Measurements from ENCODE around the gene SP100.
A peak's percentile ranks its signal among the peaks of the same experiment; 100 is the strongest.
"Not testable (repeated sequence)": the region's sequence is repeated elsewhere in the genome, so short reads cannot be mapped to it uniquely, and the experiment has no call there.

SP100 gene

DNA sequence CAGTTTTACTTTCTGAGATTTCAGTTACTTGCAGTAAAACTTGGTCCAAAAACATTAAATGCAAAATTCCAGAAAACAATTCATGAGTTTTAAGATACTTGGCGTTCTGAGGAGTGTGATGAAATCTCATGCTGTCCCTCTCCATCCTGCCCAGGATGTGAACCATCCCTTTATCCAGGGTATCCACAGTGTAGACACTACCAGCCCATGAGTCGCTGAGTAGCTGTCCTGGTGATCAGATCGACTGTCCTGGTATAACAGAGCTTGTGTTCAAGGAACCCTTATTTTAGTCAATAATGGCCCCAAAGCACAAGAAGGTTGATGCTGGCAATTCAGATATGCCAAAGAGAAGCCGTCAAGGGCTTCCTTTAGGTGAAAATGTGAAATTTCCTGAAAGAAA, 3.2 kb downstream of the SP100 start:
- no peak for DNase-seq (ENCODE audit: low read depth)

DNA sequence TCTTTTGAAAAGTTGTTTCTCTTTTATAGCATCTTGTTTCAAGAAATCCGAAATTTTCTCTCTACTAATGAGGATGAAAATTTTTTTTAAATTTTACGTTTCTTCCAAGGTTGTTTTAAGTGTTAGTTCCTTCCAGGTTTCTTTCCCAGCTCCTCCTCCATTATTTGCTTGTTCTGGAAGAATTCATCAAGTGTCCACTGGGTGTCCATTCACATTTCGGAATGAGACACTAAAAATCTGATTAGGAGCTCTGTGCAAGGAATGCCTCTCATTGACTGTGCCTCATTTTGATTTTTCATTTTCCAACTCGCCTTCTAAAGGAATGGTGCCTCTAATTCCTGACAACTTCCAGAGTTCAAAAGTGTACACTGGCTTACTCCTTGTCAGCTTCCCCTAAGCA, 6.1 kb downstream of the SP100 start:
- DNase-seq (ENCODE audit: low read depth) = no peak

DNA sequence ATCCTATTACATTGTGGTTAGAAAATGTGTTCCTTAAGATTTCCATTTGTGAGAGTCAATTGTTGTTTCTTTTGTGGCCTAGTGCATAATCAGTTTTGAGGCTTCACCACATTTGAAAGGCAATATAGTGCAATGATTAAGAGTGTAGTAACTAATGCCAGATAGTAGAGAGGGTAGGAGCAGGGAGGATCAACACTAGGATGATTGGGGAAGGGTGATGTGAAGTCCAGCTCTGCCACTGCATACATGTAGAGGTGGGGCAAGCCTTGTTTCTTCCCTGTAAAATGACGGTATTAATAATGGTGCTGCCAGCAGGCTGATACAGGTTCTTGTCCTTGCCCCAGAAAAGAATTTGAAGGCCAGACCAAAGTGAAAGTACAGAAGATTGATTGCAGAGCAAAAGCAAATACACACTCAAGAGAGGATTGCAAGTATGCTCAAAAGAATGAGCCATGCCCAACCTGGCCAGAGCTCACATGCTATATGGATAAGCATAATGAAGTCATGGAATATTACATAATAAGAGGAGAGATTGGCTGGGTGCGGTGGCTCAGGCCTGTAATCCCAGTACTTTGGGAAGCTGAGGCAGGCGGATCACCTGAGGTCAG, 8.0 kb downstream of the SP100 start:
- DNase-seq (ENCODE audit: low read depth) = no peak

- no peak for DNase-seq (ENCODE audit: low read depth)
Observed at GRCh38 chr2:230425377-230425776, 9.4 kb downstream of the SP100 start.

- no peak for DNase-seq (ENCODE audit: low read depth)
Observed at GRCh38 chr2:230429513-230429912, 13.5 kb downstream of the SP100 start.

- DNase-seq (ENCODE audit: low read depth) = no peak
Observed at GRCh38 chr2:230430957-230431910, 15.2 kb downstream of the SP100 start.

DNA sequence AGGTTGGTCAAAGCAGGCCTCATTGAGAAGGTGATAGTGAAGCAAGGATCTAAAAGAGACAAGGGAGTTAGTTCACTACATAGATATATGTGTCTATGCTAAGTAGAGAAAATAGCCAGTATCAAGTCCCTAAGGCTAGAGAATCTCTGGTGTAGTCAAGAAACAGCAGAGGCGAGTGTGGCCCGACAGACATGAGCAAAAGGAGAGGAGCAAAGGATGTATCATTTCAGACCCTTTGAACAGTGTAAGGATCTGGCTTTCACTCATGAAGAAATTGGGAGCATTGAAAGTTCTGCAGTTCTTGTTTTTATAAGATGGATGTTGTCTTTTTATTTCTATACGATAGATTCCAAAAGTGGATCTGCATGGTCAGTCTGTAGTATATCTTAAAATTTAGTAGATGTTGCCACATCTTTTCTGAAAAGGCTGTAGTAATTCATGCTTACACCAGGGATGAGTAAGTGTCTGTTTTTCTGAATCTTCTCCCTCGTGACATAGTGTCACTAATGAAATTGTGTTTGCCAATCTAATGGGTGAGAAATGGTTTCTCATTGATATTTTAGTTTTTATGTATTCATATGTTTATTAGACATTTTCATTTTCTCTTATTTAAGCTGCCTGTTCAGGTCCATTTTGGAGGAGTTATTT, 18.8 kb downstream of the SP100 start:
- DNase-seq (ENCODE audit: low read depth) = no peak

GRCh38 chr2:230435431-230435830, 19.4 kb downstream of the SP100 start:
- no peak for DNase-seq (ENCODE audit: low read depth)

DNA sequence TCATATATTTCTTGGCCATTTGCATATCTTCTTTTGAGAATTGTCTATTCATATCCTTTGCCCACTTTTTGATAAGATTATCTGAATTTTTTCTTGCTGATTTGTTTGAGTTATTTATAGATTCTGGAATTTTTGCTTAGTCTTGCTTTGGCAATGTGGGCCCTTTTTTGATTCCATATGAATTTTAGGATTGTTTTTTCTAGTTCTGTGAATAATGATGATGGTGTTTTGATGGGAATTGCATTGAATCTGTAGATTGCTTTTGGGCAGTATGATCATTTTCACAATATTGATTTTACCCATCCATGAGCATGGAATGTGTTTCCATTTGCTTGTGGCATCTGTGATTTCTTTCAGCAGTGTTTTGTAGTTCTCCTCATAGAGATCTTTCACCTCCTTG, 23.1 kb downstream of the SP100 start:
- not testable (repeated sequence) for DNase-seq (ENCODE audit: low read depth)

DNA sequence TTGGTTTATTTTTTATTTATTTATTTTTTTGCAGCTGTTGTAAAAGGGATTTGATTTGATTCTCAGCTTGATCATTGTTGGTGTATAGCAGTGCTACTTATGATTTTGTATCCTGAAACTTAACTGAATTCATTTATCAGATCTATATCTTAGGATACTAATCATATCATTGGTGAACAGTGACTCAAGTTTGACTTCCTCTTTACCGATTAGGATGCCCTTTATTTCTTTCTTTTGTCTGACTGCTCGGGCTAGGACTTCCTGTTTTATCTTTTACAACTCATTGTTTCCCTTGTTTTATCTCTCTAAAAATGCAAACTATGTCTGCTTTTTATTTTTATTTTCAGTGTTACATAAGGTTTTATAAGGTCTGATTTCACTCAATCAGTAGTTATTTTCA, 23.6 kb downstream of the SP100 start:
- no peak for DNase-seq (ENCODE audit: low read depth)

DNA sequence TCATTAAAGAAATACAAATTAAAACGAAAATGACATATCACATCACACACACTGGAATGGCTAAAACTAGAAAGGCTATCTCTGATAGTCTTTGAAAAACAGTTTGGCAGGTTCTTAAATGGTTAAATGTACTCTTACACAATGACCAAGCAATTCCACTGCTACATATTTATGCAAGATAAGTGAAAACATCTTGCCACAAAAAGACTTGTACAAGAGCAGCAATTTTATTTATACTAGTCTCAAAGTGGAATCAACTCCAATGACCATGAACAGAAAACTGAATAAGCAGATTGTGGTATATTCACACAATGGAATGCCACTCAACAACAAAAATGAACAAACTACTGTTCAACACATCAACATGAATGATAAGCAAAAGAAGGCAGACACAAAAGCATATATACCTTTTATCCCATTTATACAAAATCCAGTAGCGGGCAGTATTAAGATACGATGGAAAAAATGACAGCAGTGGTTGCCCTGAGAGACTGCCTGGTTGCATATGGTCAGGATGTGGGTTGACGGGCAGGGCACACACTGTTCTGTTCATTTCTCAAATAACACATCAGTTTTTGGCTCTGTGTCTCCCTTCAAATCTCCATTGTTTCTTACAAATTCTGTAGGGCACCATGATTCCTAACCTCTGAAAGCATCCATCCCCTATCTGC, 25.4 kb downstream of the SP100 start:
- peak; percentile 39 for DNase-seq (ENCODE audit: low read depth)

- DNase-seq (ENCODE audit: low read depth) = no peak
Observed at GRCh38 chr2:230443541-230443940, 27.5 kb downstream of the SP100 start.

DNA sequence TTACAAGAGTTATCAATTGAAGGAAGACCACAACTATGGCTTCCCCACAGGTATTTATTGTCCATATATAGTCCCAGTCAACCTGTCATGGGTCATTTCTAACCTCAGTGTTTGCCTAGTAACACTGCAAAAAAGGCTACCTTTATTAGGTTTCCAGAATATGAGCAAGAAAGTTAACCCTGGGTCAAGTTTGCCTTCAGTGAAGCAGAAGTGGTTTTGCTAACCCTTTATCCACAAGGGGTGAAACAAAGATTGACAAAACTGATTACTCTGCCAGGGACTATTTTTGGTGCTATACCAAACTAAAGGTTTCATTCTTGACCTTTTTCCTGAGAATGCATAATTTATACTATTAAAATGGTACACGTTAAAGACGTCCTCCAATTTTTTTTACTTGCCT, 28.8 kb downstream of the SP100 start:
- no peak for DNase-seq (ENCODE audit: low read depth)

DNA sequence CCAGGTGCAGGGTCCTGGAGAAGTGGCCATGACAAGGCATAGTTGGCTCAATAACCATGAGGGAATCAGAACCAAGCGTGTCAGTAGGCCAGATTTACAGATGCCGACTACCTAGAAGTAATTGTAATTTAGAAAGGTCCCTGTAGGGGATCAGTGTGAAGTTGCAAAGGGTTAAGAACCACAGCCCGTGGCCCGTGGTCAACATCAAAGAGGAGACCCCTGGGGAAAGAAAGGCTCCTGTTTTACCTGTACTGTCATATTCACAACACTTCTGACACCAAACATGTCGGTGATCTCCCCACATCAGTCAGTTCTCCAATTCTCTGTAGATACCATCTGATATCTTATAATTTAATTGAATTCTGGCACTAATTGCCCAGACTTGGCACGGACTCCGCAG, 31.0 kb downstream of the SP100 start:
- DNase-seq (ENCODE audit: low read depth) = no peak

DNA sequence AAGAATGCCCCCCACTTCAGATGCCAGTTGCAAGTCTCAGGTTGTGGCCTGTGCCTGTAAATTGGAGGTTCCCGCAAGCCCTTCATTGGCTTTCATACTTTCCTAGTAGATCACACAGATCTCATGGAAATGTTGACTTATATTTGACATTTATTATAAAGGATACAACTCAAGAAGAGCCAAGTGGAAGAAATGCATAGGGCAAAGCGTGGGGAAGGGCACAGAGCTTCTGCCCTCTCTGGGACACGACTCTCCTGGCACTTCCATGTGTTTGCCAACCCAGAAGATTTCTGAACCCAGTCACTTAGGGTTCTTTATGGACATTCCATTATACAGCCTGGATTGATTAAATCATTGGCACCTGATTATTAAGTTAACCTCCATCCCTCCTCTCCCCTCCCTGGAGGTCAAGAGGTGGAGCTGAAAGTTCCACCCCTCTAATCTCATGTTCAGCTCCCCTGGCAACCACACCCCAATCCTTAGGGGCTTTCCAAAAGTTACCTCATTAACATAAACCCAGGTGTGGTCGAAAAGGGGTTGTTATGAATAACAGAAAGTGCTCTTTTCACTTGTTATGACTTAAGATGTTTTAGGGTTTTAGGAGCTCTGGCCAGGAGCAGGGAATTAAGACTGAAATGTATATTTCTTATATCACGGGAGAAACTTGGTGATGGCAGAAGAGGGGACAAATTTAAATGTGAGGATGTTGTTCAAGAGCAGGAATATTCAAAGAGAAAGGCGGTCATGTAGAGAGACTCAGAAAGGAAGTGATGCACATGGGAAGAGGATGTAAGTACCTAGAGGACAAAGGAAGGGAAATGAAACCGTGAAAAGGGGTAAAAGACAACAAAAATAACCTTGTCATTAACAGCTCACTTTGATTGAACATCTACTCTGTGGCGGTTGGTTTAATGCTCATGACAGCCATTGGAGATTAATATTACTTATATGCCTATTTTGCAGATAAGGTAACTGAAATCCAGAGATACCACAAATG, 31.8 kb downstream of the SP100 start:
- no peak for DNase-seq (ENCODE audit: low read depth)

GRCh38 chr2:230449901-230450467, 34.0 kb downstream of the SP100 start:
- DNase-seq (ENCODE audit: low read depth) = no peak

- no peak for DNase-seq (ENCODE audit: low read depth)
Observed at GRCh38 chr2:230453006-230453405, 37.0 kb downstream of the SP100 start.

DNA sequence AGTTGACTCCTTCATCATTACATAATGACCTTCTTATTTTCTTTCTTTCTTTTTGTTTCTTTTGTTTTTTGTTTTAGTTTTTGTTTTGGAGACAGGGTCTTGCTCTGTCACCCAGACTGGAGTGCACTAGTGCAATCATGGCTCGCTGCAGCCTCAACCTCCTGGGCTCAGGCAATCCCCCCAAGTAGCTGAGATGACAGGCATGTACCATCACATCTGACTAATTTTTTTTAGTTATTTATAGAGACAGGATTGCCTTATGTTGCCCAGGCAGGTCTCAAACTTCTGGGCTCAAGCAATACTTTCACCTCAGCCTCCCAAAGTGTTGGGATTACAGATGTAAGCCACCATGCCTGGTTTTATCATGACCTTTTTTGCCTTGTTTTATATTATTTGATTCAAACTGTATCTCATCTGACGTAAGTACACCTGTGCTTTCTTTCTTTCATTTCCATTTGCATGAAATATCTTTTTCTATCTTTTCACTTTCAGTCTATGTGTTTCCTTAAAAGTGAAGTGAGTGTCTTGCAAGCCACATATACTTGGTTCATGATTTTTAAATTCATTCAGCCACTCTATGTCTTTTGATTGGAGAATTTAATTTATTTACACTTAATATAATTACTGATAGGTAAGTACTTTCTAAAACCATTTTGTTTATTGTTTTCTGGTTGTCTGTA, 39.1 kb downstream of the SP100 start:
- no peak for DNase-seq (ENCODE audit: low read depth)

GRCh38 chr2:230457073-230457768, 41.2 kb downstream of the SP100 start:
- DNase-seq (ENCODE audit: low read depth) = no peak

GRCh38 chr2:230457793-230458192, 41.8 kb downstream of the SP100 start:
- DNase-seq (ENCODE audit: low read depth) = no peak

All from stimulated activated CD8-positive, alpha-beta memory T cell treated with anti-CD3 and anti-CD28 coated beads, Interleukin-12 subunit alpha, Interleukin-12 subunit beta, amount 100 ng/mL, for 1 hour (primary cell).